GM19324 (cell line): ENCODE data around the gene ENDOU.

Experiments used
- ATAC-seq: cut with Tn5 transposase; IDR thresholded peaks from one replicate; pipeline ENCODE4 v1.9.1; 2021; ENCODE audit warnings: mild to moderate bottlenecking, moderate library complexity; ENCODE audit not compliant: unreplicated experiment, low FRiP score

ENDOU gene

GRCh38 chr12:47757840-47758583 lies 32.7 kb upstream of the ENDOU start:
- no peak for ATAC-seq

- ATAC-seq: no peak
Observed at GRCh38 chr12:47757364-47757839, 32.1 kb upstream of the ENDOU start.

- peak; percentile 52 for ATAC-seq
Observed at GRCh38 chr12:47755655-47756562, 30.6 kb upstream of the ENDOU start.

- no peak for ATAC-seq
Observed at GRCh38 chr12:47754881-47755280, 29.6 kb upstream of the ENDOU start.

- ATAC-seq: no peak
Observed at GRCh38 chr12:47754126-47754525, 28.8 kb upstream of the ENDOU start.

GRCh38 chr12:47753021-47754001 lies 28.0 kb upstream of the ENDOU start:
- no peak for ATAC-seq

GRCh38 chr12:47752552-47752951 lies 27.3 kb upstream of the ENDOU start:
- no peak for ATAC-seq

GRCh38 chr12:47752121-47752520 lies 26.8 kb upstream of the ENDOU start:
- no peak for ATAC-seq

GRCh38 chr12:47751561-47751960 lies 26.3 kb upstream of the ENDOU start:
- ATAC-seq: no peak

GRCh38 chr12:47750916-47751470 lies 25.7 kb upstream of the ENDOU start:
- ATAC-seq: no peak

- ATAC-seq: no peak
Observed at GRCh38 chr12:47750229-47750798, 25.0 kb upstream of the ENDOU start.

- ATAC-seq: no peak
Observed at GRCh38 chr12:47748899-47749298, 23.6 kb upstream of the ENDOU start.

GRCh38 chr12:47748507-47748828 lies 23.2 kb upstream of the ENDOU start:
- ATAC-seq: no peak

GRCh38 chr12:47747596-47748506 lies 22.6 kb upstream of the ENDOU start:
- no peak for ATAC-seq

- ATAC-seq: no peak
Observed at GRCh38 chr12:47747126-47747525, 21.8 kb upstream of the ENDOU start.

- no peak for ATAC-seq
Observed at GRCh38 chr12:47746523-47746922, 21.2 kb upstream of the ENDOU start.

GRCh38 chr12:47746073-47746472 lies 20.8 kb upstream of the ENDOU start:
- no peak for ATAC-seq

GRCh38 chr12:47745485-47746041 lies 20.3 kb upstream of the ENDOU start:
- no peak for ATAC-seq
